ES-I3 (cell line): ENCODE data around the gene VPS35L.
"Not testable (repeated sequence)": the region's sequence is repeated elsewhere in the genome, so short reads cannot be mapped to it uniquely, and the experiment has no call there.

ENCODE experiments used
- H3K36me3 ChIP-seq: 2 replicates; pipeline ENCODE4 v1.6.1; 2013; ENCODE audit warnings: mild to moderate bottlenecking, low read length, control low read depth, moderate library complexity; ENCODE audit not compliant: insufficient read depth
- H3K4me1 ChIP-seq: 2 replicates; pipeline ENCODE4 v1.6.1; 2013; ENCODE audit warnings: mild to moderate bottlenecking, control low read depth, low read length; ENCODE audit not compliant: insufficient read depth
- H3K9ac ChIP-seq: 2 replicates; pipeline ENCODE4 v1.6.1; 2013; ENCODE audit warnings: low read depth, mild to moderate bottlenecking, low read length, moderate library complexity
- H3K9me3 ChIP-seq: 2 replicates; pipeline ENCODE4 v1.6.1; 2013; ENCODE audit warnings: mild to moderate bottlenecking, low read length, moderate library complexity; ENCODE audit not compliant: control insufficient read depth, insufficient read depth

The VPS35L gene

GRCh38 chr16:19706846-19707245, 151.3 kb downstream of the VPS35L start:
- H3K9ac ChIP-seq: no peak overlapping the region
- no peaks in the 10 kb centered on the region for H3K9me3 ChIP-seq
- H3K4me1 ChIP-seq: peaks cover 40% of the 10 kb centered on the region
- peaks cover 36% of the 10 kb centered on the region for H3K36me3 ChIP-seq

- H3K9me3 ChIP-seq: no peaks in the 10 kb centered on the region
- H3K9ac ChIP-seq: no peak overlapping the region
- H3K4me1 ChIP-seq: peaks cover 44% of the 10 kb centered on the region
- peaks cover 37% of the 10 kb centered on the region for H3K36me3 ChIP-seq
These were observed 152.2 kb downstream of the VPS35L start for GRCh38 chr16:19707569-19708295.

- Histone ChIP-seq H3K9me3 (no peaks in the 10 kb centered on the region), H3K4me1 (peaks cover 44% of the 10 kb centered on the region), H3K36me3 (peaks cover 33% of the 10 kb centered on the region), H3K9ac (no peak overlapping the region)
These were observed 153.0 kb downstream of the VPS35L start for GRCh38 chr16:19708296-19709205.

- Histone ChIP-seq H3K9ac (no peak overlapping the region), H3K9me3 (no peaks in the 10 kb centered on the region), H3K4me1 (peaks cover 44% of the 10 kb centered on the region), H3K36me3 (peaks cover 30% of the 10 kb centered on the region)
These were observed 154.1 kb downstream of the VPS35L start for GRCh38 chr16:19709381-19710136.

- H3K36me3 ChIP-seq: peaks cover 26% of the 10 kb centered on the region
- no peak overlapping the region for H3K9ac ChIP-seq
- H3K9me3 ChIP-seq: no peaks in the 10 kb centered on the region
- H3K4me1 ChIP-seq: peaks cover 44% of the 10 kb centered on the region
These were observed 154.8 kb downstream of the VPS35L start for GRCh38 chr16:19710191-19710908.

- H3K36me3 ChIP-seq: peaks cover 19% of the 10 kb centered on the region
- H3K9ac ChIP-seq: no peak overlapping the region
- no peaks in the 10 kb centered on the region for H3K9me3 ChIP-seq
- H3K4me1 ChIP-seq: peaks cover 48% of the 10 kb centered on the region
These were observed 155.6 kb downstream of the VPS35L start for GRCh38 chr16:19710991-19711545.

GRCh38 chr16:19711643-19712042, 156.1 kb downstream of the VPS35L start:
- Histone ChIP-seq H3K9me3 (no peaks in the 10 kb centered on the region), H3K4me1 (peaks cover 53% of the 10 kb centered on the region), H3K9ac (no peak overlapping the region), H3K36me3 (peaks cover 15% of the 10 kb centered on the region)

- Histone ChIP-seq H3K9me3 (no peaks in the 10 kb centered on the region), H3K9ac (no peak overlapping the region), H3K36me3 (peaks cover 15% of the 10 kb centered on the region), H3K4me1 (peaks cover 54% of the 10 kb centered on the region)
These were observed 157.0 kb downstream of the VPS35L start for GRCh38 chr16:19712418-19713058.

- Histone ChIP-seq H3K9me3 (no peaks in the 10 kb centered on the region), H3K36me3 (peaks cover 15% of the 10 kb centered on the region), H3K9ac (no peak overlapping the region), H3K4me1 (peaks cover 44% of the 10 kb centered on the region)
These were observed 158.2 kb downstream of the VPS35L start for GRCh38 chr16:19713697-19714096.

GRCh38 chr16:19715566-19715965, 160.1 kb downstream of the VPS35L start:
- no peaks in the 10 kb centered on the region for H3K9me3 ChIP-seq
- H3K36me3 ChIP-seq: peaks cover 15% of the 10 kb centered on the region
- H3K9ac ChIP-seq: no peak overlapping the region
- H3K4me1 ChIP-seq: peaks cover 26% of the 10 kb centered on the region

GRCh38 chr16:19716183-19716582, 160.7 kb downstream of the VPS35L start:
- H3K36me3 ChIP-seq: peaks cover 15% of the 10 kb centered on the region
- no peak overlapping the region for H3K9ac ChIP-seq
- no peaks in the 10 kb centered on the region for H3K9me3 ChIP-seq
- peaks cover 20% of the 10 kb centered on the region for H3K4me1 ChIP-seq

GRCh38 chr16:19716728-19717127, 161.2 kb downstream of the VPS35L start:
- peaks cover 15% of the 10 kb centered on the region for H3K4me1 ChIP-seq
- not testable (repeated sequence) for H3K9me3 ChIP-seq
- peak overlapping the region; percentile 95; the same call in 1 of the 2 replicates for H3K9ac ChIP-seq
- H3K36me3 ChIP-seq: peaks cover 15% of the 10 kb centered on the region

- H3K4me1 ChIP-seq: 0 out of 2 replicates have a peak, but pooled peaks cover 11% of the 10 kb centered on the region
- H3K9me3 ChIP-seq: no peaks in the 10 kb centered on the region
- peak overlapping the region; percentile 95 for H3K9ac ChIP-seq
- peaks cover 11% of the 10 kb centered on the region for H3K36me3 ChIP-seq
These were observed 161.8 kb downstream of the VPS35L start for GRCh38 chr16:19717314-19717713.
